CD14-positive monocyte (primary cell): ENCODE results near the gene MSI2. TPM values are rescaled to one million over a fixed set of nuclear protein-coding genes. Genes with fewer than 3 reads are reported as not detected.

Experiments used
- DNase-seq, 3 donors: peaks; one replicate each; pipeline ENCODE4 v3.0.0-alpha.2; 2011 to 2022
- H2AFZ ChIP-seq: 2 replicates; pipeline ENCODE4 v1.6.0; 2012; ENCODE audit warnings: mild to moderate bottlenecking, low read depth, low read length, inconsistent platforms; ENCODE audit not compliant: insufficient read depth, poor library complexity, severe bottlenecking
- H3K27ac ChIP-seq, 2 donors: 1 replicate in 1 of 2; 2 replicates in 1 of 2; pipeline ENCODE4 v1.5.1; 2012 to 2013; ENCODE audit warnings: low read length in 2 of 2, control low read depth in 1 of 2, inconsistent platforms in 1 of 2, low read depth in 1 of 2, mild to moderate bottlenecking in 1 of 2
- H3K27me3 ChIP-seq, 2 donors: one replicate each; pipeline versions ENCODE4 v1.6.0 to v1.6.1; 2011 to 2013; ENCODE audit warnings: low read length in 2 of 2; ENCODE audit not compliant: control insufficient read depth in 2 of 2, insufficient read depth in 2 of 2
- H3K36me3 ChIP-seq, 2 donors: replicated peaks in 1 of 2; 1 replicate in 1 of 2; 2 replicates in 1 of 2; pipeline versions ENCODE4 v1.5.1 to v1.6.1; 2012 to 2013; ENCODE audit warnings: low read length in 2 of 2, control low read depth in 1 of 2, inconsistent platforms in 1 of 2, mild to moderate bottlenecking in 1 of 2; ENCODE audit not compliant: insufficient read depth in 2 of 2, control insufficient read depth in 1 of 2
- H3K4me1 ChIP-seq, 2 donors: 1 replicate in 1 of 2; 2 replicates in 1 of 2; pipeline versions ENCODE4 v1.5.1 to v1.6.1; 2012 to 2013; ENCODE audit warnings: low read length in 2 of 2, control low read depth in 1 of 2, inconsistent platforms in 1 of 2, mild to moderate bottlenecking in 1 of 2, moderate library complexity in 1 of 2; ENCODE audit not compliant: insufficient read depth in 2 of 2, control insufficient read depth in 1 of 2
- H3K4me2 ChIP-seq: replicated peaks from 2 replicates; pipeline ENCODE3; 2012; ENCODE audit warnings: low read length, moderate library complexity, mild to moderate bottlenecking; ENCODE audit not compliant: poor library complexity, severe bottlenecking; ENCODE audit errors: extremely low read depth
- H3K4me3 ChIP-seq, 3 experiments: fragments of 200-600 bp in 1 of 3; sonication (generic) in 1 of 3; replicated peaks in 1 of 3; 1 replicate in 2 of 3; 2 replicates in 1 of 3; pipeline ENCODE4 v1.5.1; 2011 to 2013; ENCODE audit warnings: low read length in 3 of 3, mild to moderate bottlenecking in 3 of 3, control low read depth in 2 of 3, low read depth in 2 of 3, inconsistent platforms in 1 of 3, moderate library complexity in 1 of 3
- H3K79me2 ChIP-seq: 2 replicates; pipeline ENCODE4 v1.6.0; 2012; ENCODE audit warnings: mild to moderate bottlenecking, control low read depth, inconsistent platforms, low read length, moderate library complexity; ENCODE audit not compliant: insufficient read depth
- H3K9ac ChIP-seq: 2 replicates; pipeline ENCODE4 v1.6.0; 2017; ENCODE audit warnings: low read length, mild to moderate bottlenecking; ENCODE audit not compliant: insufficient read depth, poor library complexity, severe bottlenecking
- H3K9me3 ChIP-seq, 2 donors: replicated peaks in 1 of 2; 1 replicate in 1 of 2; 2 replicates in 1 of 2; pipeline versions ENCODE4 v1.5.1 to v1.6.1; 2012 to 2013; ENCODE audit warnings: low read length in 2 of 2, control low read depth in 1 of 2; ENCODE audit not compliant: control insufficient read depth in 1 of 2, insufficient read depth in 1 of 2
- H4K20me1 ChIP-seq: 2 replicates; pipeline ENCODE4 v1.6.0; 2012; ENCODE audit warnings: mild to moderate bottlenecking, low read length, control low read depth, moderate library complexity; ENCODE audit not compliant: insufficient read depth
- H3K27ac Mint-ChIP-seq, 7 donors: one replicate each; pipeline ENCODE4 v1.8.0; 2020; ENCODE audit warnings: mild to moderate bottlenecking in 7 of 7, mixed read lengths in 7 of 7, moderate library complexity in 6 of 7, inconsistent platforms in 2 of 7
- H3K27me3 Mint-ChIP-seq, 3 donors: one replicate each; pipeline ENCODE4 v1.8.0; 2021 to 2022; ENCODE audit warnings: low read depth in 3 of 3, mild to moderate bottlenecking in 3 of 3, mixed read lengths in 3 of 3, moderate library complexity in 3 of 3, inconsistent platforms in 1 of 3
- H3K36me3 Mint-ChIP-seq, 2 donors: one replicate each; pipeline ENCODE4 v1.8.0; 2020; ENCODE audit warnings: mixed read lengths in 2 of 2, inconsistent platforms in 1 of 2, mild to moderate bottlenecking in 1 of 2
- H3K4me1 Mint-ChIP-seq: one replicate; pipeline ENCODE4 v1.8.0; 2020; ENCODE audit warnings: mild to moderate bottlenecking, mixed read lengths
- H3K4me3 Mint-ChIP-seq, 2 donors: one replicate each; pipeline ENCODE4 v1.8.0; 2020; ENCODE audit warnings: mild to moderate bottlenecking in 2 of 2, mixed read lengths in 2 of 2, moderate library complexity in 1 of 2
- H3K9me3 Mint-ChIP-seq, 7 donors: one replicate each; pipeline ENCODE4 v1.8.0; 2020 to 2022; ENCODE audit warnings: mixed read lengths in 7 of 7, mild to moderate bottlenecking in 6 of 7, moderate library complexity in 6 of 7, inconsistent platforms in 2 of 7
- CTCF ChIP-seq: fragments of 200-600 bp; IDR thresholded peaks from one replicate; pipeline ENCODE4 v1.8.0; 2022; ENCODE audit warnings: antibody characterized with exemption, mild to moderate bottlenecking
- WGBS: methylation state at CpG from one replicate; pipeline ENCODE4 v1.1.5; 2013; ENCODE audit warnings: missing lambda C conversion rate; ENCODE audit not compliant: insufficient coverage; 5-methylcytosine and 5-hydroxymethylcytosine counted together
- intact Hi-C, 2 donors: fragments of 100-400 bp; cut with micrococcal nuclease; formaldehyde crosslinking; loops; one replicate each; pipeline versions ENCODE4 v1.15.0 to v1.15.1; 2023
- polyA plus RNA-seq, 3 donors: library from polyadenylated mRNA; depleted of rRNA in 1 of 3; unstranded in 2 of 3; stranded (reverse) in 1 of 3; fragments of 300-500 nt in 2 of 3; fragments of >200 nt in 1 of 3; fragmentation: Illumina TruSeq in 2 of 3; gene quantifications; 1 replicate in 2 of 3; 2 replicates in 1 of 3; pipeline ENCODE4 v1.2.3, GENCODE V29; 2012 to 2021

Gene MSI2
- polyA plus RNA-seq, 3 donors, result 0.20 to 6.6 (median 0.37) TPM

- H3K4me1 Mint-ChIP-seq, result peaks cover 2% of the 10 kb centered on the region
- no peak for TF ChIP-seq CTCF
Observed at GRCh38 chr17:57302690-57303465, 46.6 kb downstream of the MSI2 start.

DNA sequence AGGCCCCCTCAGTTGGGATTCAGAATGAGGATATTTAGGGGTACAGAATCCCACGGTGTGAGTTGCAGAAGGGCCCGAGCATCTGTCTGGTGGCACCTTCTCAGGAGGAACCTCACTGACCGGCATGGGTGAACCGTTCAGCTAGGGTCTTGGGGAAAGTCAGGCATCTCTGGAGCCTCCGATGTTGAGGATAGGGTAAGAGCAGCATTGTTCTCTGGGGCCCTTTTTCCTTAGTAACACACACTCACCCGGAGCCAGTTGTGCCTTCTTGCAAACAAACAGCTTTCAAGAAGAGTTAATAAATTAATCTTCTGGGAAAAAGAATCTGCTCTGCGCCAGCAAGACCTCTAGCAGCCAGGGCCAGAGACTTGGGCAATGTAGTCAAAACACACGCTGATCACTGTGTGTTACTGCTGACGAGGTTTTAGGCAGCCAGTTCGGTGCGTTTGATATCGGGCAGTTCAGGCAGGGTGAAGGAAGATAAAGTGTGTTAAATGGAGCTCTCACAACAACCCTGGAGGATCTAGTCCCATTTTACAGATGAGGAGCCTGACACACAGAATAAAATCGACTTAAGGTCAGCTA is 48.9 kb downstream of the MSI2 start:
- H2AFZ ChIP-seq, result no peak overlapping the region
- DNase-seq, result no peak
- H3K36me3 Mint-ChIP-seq, result peaks cover 11 to 13% of the 10 kb centered on the region in 2 donors
- H3K79me2 ChIP-seq, result no peaks in the 10 kb centered on the region
- peaks cover 2% of the 10 kb centered on the region for H3K4me1 Mint-ChIP-seq
- H4K20me1 ChIP-seq, result no peaks in the 10 kb centered on the region
- H3K36me3 ChIP-seq, result peaks cover 0 to 10% of the 10 kb centered on the region in 2 donors
- 96% methylated on average over 9 of the region's 13 CpGs for WGBS
- H3K9ac ChIP-seq, result no peak overlapping the region
- no peaks in the 10 kb centered on the region for H3K27me3 ChIP-seq
- no peak overlapping the region for H3K27ac Mint-ChIP-seq
- H3K4me3 ChIP-seq, result no peak overlapping the region
- no peaks in the 10 kb centered on the region for H3K4me1 ChIP-seq
- H3K4me2 ChIP-seq, result no peak overlapping the region
- H3K27ac ChIP-seq, result no peak overlapping the region
- H3K27me3 Mint-ChIP-seq, result peaks cover 1 to 3% (median 2%) of the 10 kb centered on the region in 3 donors
- no peaks in the 10 kb centered on the region for H3K9me3 ChIP-seq
- intact Hi-C loops, result no loop called here
- no peak overlapping the region for H3K4me3 Mint-ChIP-seq
- peaks cover 0 to 2% (median 0%) of the 10 kb centered on the region in 7 donors for H3K9me3 Mint-ChIP-seq
- no peak for TF ChIP-seq CTCF

More at GRCh38 chr17:57302690-57303465, 46.6 kb downstream of the MSI2 start:
- DNase-seq, result no peak
- no peak overlapping the region for H3K27ac Mint-ChIP-seq
- Histone ChIP-seq H4K20me1 (no peaks in the 10 kb centered on the region), H3K9me3 (peaks cover 4 to 6% of the 10 kb centered on the region in 2 donors), H3K36me3 (peaks cover 0 to 10% of the 10 kb centered on the region in 2 donors), H3K4me2 (no peak overlapping the region), H3K27ac (no peak overlapping the region), H3K79me2 (no peaks in the 10 kb centered on the region), H3K4me1 (no peaks in the 10 kb centered on the region), H3K27me3 (no peaks in the 10 kb centered on the region), H2AFZ (no peak overlapping the region), H3K9ac (no peak overlapping the region), H3K4me3 (no peak overlapping the region)
- intact Hi-C loops, result no loop called here
- WGBS, result 85% methylated on average over 7 of the region's 10 CpGs
- H3K4me3 Mint-ChIP-seq, result no peak overlapping the region
- peaks cover 3 to 17% (median 6%) of the 10 kb centered on the region in 7 donors for H3K9me3 Mint-ChIP-seq
- H3K27me3 Mint-ChIP-seq, result peaks cover 0 to 3% (median 1%) of the 10 kb centered on the region in 3 donors
- H3K36me3 Mint-ChIP-seq, result peaks cover 9 to 18% of the 10 kb centered on the region in 2 donors
